ENCODE data around the gene LIG1.

GRCh38 chr19:48108997-48109782 is 61.0 kb downstream of the LIG1 start:
- TF ChIP-seq EZH2phosphoT487 (IDR thresholded peaks at IDR 0.05; ENCODE audit: borderline replicate concordance, low read depth, low read length) (no peak), CTCF (conservative IDR thresholded peaks at IDR 0.05; ENCODE audit: low read length) (no peak)
